A172 (cell line): Measurements from ENCODE around the gene EXOSC2. TPM values are rescaled to one million over a fixed set of nuclear protein-coding genes. Genes with fewer than 3 reads are reported as not detected.
A peak's percentile ranks its signal among the peaks of the same experiment; 100 is the strongest.

Source experiments
- DNase-seq: peaks from one replicate; pipeline ENCODE4 v3.0.0-alpha.2; 2015; ENCODE audit warnings: low spot score
- total RNA-seq: library from RNA; depleted of rRNA; stranded (reverse); fragments of >200 nt; shearing (Covaris generic); gene quantifications from 2 replicates; pipeline ENCODE4 v1.2.3, GENCODE V29; 2014

The EXOSC2 gene
- total RNA-seq, 1 experiment from 2014 or later: 43.2 TPM

DNA sequence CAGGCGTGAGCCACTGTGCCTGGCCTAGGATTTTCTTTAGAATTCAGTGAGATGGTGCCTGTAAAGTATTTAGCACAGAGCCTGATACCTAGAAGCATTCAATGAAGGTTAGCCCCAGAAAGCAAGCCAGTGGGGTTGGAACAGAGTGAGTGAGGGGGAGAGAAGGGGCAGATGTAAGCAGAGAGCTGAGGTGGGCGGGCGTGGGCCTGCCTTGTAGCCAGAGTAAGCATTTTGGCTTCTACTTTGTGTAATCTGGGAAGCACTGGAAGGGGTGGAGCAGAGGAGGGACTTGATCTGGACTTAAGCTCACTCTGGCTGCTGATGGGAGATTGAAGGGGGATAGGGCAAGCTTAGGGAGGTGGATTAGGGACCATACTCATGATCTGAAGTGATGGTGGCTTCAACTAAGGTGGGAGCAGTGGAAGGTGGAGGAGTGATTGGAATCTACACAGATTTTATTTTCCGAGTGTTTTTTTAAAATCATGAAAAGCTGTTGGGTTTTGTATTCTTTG, 2.6 kb downstream of the EXOSC2 start:
- DNase-seq: no peak

DNA sequence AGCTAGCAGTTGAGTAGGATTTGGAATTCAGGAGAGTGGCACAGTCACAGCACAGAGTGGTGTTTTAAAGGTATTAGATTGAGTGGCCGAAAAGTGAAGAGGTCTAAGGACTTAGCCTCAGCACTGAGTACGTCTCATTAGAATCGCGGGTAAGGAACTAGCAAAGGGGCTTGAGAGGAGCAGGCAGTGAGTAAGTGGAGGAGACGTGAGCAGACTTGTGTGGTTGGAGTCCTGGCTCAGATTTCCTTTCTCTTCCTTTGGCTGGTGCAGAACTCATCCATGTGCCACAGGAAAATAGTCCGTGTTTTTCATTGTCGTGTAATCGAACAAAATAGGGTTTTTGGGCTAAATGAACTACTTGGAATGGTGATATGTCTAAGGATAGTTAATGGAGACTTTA, 3.4 kb downstream of the EXOSC2 start:
- no peak for DNase-seq

DNA sequence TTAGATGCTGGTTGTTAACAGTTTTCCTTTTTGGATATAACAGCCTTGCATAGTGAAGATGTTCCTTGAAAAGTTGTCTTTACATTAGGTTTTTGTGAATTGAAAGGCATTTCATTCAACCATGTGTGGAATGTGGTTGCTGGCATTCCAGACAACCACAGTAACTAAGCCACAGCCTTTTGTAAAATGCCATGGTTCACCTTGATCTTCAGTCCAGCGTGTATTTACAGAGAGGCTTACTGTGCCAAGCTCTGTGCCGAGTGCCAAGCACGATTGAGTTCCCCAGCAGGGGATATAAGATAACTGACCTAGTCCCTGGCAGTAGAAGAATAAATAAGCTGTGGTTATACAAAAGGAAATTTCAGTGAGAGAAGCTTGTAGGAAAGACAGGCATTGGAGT, 4.9 kb downstream of the EXOSC2 start:
- DNase-seq: peak; percentile 38

DNA sequence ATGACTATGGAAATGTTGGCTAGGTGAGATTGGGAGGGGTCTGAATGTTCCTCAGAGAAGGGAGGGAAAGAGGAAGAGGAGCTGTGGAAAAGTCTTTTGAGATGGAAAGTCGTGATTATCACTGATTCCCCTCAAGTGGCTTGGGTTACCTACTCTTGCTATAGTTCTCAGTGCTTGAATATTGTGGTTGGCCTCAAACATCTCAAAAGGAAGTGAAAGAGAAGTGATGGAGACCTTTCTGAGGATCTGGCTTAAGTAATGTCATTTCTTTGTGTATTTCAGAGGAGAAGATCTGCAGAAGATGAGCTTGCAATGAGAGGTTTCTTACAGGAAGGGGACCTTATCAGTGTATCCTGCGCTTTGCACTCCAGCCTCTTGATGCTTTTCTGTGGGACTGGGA, 5.5 kb downstream of the EXOSC2 start:
- DNase-seq: no peak

DNA sequence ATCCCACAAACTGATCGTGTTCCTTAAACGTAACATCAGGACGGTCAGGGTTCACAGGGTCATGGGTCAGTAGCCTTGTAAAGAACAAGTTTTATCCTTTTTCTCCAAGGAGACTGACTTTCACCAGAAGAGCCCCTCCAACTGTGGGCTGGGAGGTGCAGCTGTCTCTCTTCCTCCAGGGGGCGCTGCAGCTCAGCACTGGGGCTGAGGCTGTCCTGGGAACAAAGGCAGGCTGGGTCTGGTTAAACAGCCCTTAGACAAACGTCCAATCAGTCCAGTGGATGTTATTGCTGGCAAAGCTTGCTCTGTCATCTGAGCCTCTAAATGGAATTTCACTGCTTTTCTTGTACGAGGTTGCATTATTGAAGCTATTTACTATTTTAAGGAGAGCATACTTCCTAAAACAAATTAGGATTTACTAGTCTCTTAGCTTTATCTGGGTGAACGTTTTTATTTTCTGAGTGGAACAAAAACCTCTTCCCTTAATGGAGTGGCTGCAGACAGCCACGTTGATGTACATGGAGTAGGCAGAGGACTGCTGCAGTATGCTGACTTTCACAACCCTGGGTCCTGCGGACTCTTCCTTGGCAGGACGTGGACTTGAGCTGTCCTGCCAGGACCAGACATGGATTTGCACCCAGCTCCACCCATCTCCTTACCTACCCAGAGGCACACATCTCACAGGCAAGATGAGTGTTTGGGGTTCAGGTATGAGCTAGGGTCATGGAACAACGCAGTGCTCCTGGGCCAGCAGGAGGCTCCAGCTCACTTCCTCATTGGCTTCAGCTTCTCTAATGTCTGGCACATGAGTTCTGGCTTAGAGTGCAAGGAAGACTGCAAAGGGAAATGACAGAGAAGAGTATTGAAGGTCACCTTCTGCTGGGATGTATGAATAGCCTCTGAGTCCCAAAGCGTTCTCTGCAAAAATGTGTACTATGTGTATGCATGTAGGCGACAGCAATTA, 7.8 kb downstream of the EXOSC2 start:
- peak; percentile 38 for DNase-seq

DNA sequence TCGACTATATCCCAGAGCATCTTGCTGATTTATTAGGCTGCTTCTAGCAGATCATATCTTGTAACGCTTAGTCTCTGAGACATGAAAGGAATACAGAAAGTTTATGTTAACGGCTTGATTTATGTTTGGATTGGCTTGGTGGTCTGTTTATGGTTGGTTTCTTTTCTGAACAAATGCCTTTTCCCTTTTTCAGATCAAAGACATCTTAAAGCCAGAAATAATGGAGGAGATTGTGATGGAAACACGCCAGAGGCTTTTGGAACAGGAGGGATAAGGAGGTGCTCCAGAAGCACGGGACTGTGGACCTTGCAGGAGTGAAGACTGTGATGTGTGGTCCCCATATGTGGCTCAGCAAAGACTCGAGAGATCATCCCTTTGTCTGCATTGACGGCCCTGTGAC, 9.9 kb downstream of the EXOSC2 start:
- DNase-seq: no peak

DNA sequence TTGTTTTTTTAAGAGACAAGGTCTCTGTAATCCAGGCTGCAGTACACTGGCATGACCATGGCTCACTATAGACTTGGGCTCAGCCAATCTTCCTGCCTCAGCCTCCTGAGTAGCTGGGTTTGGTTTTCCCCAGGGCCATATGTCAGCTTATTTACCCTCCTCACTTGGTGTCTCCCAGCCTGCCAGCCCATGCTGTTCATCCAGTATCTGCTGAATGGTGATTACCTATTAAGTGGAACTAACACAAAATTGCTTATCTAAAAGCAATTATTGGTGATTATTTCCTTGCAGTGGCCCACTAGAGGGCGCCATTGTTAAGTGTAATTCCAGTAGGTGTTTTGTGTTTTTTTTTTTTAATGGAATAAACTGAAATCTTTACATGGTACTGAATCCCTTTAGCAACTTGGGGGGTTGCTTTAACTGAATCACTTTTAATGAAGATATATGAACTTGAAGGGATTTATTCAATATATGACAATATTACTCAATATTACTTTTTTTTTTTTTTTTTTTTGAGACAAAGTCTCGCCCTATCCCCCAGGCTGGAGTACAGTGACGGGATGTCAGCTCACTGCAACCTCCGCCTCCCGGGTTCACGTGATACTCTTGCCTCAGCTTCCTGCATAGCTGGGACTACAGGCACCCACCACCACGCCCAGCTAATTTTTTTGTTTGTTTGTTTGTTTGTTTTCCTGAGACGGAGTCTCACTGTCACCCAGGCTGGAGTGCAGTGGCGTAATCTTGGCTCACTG, 13.8 kb downstream of the EXOSC2 start:
- DNase-seq: peak; percentile 27

DNA sequence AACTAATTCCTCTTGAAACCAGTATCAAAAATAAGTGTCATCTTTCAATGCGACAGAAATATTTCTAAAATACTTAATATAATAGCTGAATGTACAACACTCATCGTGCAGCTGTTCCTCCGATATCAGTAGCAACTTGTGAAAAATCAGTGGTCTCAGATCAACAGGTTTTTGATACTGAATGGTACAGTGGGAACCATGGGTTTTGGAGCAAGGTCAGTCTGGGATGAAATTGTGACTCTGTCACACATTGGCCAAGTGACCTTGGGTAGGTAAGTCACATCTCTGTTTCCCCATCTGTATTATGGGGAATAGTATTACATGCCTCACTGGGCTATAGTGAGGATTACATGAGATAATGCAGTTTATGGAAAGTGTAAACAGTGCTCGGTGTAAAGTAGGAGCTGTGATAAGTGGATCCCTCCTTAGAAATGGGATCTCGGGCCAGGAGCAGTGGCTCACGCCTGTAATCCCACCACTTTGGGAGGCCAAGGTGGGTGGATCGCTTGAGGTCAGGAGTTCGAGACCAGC, 17.3 kb downstream of the EXOSC2 start:
- no peak for DNase-seq

DNA sequence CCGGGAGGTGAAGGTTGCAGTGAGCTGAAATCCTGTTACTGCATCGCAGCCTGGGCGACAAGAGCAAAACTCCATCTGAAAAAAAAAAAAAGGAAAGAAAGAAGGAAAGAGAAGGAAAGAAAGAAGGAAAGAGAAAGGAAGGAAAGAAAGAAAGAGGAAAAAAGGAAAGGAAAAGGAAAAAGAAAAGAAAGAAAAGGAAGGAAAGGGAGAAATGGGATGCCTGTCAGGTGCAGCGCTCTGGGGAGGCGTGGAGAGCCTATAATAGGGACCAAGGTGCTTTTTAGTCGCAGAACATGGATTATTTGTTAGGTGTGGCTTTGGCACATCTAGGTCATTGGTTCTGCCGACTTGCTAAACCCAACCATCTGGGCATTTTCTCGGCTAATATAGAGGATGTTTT, 17.9 kb downstream of the EXOSC2 start:
- no peak for DNase-seq

DNA sequence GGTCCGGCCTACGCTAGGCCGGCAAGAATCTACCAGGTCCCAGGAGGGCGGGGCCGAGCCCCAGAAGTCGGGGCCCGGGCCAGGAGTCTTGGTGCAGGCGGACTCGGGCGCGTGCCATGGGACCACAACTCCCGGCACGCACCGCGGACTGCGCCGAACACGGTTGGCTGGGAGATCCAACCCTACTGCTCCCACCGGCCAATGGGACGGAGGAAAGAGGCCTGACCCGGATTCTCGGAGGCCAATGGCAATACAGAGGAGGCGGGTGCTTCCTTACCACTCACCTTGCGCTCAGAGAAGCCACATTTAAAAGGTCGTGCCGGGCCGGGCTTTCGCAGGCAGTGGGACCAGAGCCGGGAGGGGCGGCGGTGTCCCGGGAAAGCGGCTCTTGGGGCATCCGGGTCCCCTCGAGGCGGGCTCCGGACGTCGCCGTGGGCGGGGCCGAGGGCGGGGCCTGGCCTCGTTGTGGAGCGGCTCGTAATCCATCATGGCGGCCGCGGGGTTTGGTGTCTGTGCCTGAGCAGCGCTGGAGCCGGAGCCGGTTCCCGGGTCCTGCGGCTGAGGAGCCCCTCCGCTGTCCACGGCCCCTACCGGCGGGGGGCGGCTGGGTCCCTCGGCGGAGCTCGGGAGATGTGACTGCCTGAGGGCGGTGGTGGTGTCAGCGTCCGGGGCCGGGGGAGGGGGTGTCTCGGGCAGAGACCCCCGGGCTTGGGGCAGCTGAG, 19.1 kb downstream of the EXOSC2 start:
- DNase-seq: peak; percentile 93

DNA sequence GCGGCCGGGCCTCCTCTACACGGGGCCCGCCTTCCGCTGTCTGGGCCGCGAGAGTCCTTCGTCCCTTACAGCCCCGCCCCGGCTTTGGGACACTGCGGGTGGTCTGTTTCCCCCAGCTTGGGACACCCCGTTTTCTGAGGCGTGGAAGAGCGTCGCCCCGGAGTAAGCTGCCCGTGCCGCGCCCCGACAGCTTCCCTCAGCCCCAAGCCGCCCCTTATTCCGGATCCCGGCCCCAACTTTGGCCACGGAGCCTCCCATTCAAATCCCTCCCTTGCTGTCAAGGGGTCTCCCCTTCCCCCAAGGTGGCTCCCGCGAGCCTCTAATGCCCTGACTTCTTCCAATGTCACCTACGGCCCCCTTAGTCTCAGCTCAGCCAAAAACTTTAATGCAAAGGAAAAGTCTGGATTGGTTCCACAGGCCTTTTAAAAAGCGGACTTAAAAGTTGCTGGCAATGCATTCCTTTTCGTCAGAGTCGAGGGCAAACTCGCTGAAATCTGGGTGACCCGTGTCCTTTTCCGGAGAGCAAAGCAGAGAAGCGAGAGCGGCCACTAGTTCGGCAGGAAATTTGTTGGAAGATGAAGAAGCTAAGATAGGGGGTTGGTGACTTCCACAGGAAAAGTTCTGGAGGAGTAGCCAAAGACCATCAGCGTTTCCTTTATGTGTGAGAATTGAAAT, 19.8 kb downstream of the EXOSC2 start:
- no peak for DNase-seq

DNA sequence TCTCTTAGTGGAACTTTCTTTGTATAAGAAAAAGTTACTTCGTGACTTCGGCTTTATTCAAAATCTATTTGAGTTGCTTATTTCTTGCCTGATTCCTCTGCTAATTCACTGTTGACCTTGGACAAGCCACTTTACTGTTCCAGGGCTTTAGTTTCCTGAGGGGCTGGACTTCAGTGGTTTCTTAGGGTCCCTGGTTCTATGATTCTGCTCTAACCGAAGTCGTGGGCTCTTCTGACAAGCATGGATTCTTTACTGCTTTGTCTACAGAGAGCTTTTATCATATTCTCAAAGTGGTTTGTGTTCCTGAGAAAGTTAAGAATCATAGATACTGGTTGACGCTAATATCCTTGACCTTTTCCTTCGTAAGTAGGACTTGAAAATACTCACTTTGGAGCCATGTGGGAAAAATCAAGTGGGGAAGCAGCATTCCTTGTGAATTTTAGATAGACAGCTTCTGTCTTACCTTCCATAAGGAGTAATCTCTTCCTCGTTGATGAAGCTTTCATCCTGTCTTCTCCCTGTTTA, 21.1 kb downstream of the EXOSC2 start:
- DNase-seq: no peak

DNA sequence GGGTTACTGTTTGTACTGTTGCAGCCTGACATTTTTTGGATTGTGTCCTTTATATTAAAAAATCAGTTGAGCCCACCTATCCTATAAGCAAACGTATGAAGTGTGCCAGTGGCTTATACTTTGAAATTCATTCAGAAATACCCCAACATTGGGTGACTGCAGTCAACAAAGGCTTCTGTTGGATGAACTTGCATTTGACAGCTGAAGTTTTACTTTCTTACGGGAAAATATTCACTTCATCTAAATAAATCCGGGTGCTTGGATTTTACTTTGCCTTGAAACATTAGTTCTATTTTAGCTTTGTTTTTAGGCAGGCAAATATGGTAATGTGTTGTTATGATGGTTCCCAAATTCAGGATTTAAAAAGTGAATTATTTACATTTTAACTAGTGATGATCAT, 21.7 kb downstream of the EXOSC2 start:
- DNase-seq: no peak

DNA sequence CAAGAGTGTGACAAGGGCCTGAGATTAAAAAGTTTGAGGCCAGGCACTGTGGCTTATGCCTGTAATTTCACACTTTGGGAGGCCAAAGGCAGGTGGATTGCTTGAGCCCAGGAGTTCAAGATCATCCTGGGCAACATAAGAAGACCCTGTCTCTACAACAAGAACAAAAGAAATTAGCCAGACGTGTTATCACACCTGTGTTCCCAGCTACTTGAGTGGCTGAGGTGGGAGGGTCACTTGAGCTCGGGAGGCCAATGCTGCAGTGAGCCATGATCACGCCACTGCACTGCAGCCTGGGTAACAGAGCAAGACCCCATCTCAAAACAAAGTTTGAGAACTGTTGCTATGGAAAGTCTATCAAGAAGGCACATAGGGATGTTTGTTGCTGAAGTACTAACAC, 25.0 kb downstream of the EXOSC2 start:
- DNase-seq: no peak

DNA sequence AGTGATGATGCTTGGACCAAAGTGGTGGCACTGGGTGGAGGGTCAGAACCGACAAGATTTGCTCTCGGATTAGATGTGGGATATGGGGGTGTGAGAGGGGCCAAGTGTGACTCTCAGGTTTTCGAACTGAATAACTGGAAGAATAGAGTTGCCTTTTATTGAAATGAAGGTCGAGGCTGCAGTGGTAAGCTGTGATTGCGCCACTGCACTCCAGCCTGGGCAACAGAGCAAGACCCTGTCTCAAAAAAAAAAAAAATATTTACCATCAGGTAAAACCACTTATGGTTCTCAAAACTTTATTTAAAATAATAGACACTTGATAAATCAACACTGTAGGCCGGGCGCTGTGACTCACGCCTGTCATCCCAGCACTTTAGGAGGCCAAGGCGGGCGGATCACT, 27.2 kb downstream of the EXOSC2 start:
- no peak for DNase-seq

DNA sequence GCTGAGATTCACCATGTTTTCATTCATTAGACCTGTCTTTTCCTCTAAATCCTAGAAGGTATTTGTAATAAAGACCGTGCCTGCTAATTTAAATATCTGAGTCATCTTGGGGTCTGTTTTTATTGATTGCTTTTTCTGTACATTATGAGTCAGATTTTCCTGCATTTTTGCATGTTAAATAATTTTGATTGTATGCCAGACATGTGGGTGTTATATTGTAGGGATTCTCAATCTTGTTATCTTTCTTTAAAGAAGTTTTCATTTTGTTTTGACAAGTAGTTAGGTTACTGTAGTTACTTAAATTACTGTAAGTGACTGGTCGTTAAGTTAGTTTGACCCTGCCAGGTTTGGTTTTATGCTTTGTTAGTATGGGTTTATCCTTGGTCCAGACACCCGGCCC, 35.1 kb downstream of the EXOSC2 start:
- DNase-seq: no peak

DNA sequence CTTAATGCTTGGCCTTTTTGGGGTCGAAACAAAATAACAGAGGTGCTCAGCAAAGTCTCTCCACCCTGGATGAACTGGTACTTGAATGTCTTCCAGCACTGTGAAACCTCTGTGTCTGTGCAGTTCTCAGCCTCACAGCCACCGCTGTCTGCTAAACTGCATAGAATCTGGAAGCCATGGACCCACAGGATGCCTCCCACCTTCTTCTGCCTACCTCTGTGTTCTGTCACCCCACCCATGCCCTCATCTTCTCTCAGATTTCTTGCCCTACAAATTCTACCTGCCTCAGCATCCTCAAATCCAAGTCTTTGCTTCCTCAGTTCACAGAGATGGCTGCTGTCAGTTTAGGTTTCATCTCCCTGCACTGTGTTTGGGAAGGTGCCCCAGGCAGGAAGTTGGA, 35.6 kb downstream of the EXOSC2 start:
- DNase-seq: no peak

DNA sequence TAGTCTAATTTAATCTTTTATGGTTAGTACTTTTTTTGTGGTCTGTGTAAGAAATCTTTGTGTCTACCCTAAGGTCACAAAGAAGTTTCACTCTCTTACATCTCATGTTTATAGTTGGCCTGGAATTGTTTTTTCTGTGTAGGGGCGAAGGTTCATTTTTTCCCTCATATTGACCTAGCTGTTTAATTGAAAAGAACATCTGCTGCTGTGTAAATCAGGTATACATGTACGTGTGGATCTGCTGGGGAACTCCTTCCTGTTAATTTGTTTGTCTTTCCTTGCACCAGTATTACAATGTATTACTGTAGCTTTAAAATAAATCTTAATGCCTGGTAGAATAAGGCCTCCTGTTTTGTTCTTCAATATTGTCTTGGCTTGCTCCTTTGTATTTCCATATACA, 37.8 kb downstream of the EXOSC2 start:
- DNase-seq: no peak

DNA sequence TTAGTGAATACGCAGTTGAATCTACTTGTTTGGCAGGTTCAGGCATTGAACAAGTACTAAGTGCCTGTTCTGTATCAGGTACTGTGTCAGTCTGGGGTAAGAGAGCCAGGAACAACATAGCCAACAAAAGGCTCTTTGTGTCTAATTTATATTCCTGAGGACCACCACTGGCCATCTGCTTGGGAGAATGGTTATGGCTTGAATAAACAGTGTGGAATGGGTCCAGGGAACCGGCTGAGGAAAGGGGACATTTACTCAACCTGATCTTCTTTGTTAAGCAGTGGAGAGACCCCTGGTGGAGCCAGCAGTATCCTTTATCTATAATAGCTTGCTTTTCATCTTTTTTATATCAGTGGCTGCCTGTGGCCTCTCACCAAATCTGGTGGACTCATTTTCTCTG, 38.6 kb downstream of the EXOSC2 start:
- no peak for DNase-seq

DNA sequence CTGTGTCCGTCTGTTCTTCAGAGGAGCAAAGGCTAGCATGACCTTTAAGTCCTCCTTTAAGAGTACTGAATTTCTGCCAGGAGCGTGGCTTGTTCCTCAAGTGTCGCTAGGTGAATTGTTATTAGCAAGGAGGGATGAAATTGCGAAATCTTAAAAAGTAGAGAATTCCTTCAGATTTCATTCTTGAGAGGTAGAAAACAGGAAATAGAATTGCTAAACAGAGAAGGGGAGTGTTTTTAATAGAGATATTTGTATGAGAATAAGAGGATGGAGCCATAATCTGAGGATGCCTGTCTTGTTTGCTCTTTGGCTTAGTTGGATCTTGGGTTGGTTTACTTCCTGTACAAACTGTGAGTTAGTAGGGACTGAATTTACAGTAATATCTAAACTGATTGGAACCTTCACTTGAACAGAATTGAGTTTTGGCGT, 39.2 kb downstream of the EXOSC2 start:
- no peak for DNase-seq

DNA sequence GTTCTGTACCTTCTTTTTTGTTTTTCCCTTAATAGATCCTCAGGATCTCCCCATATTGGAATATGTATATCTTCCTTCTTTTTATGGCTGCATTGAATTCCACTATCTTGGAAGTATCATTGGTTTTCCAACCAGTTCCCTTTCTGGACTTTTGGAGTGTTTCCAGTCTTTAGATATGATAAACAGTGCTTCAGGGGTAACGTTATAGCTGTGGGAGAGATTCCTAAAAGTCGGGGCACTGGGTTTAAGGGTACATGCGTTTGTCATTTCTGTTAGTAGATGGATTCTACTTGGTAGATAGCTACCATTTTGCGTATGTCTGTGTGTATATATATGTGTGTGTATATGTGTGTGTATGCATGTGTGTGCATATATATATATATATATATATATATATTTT, 42.0 kb downstream of the EXOSC2 start:
- no peak for DNase-seq
